HepG2 (cell line): ENCODE data around the gene TRPC4. TPM values are rescaled to one million over a fixed set of nuclear protein-coding genes. Genes with fewer than 3 reads are reported as not detected.

Experiments used
- ATAC-seq: fragments of 200-7000 bp; cut with Tn5 transposase; 3 replicates; pipeline ENCODE4 v1.9.1; 2020; ENCODE audit warnings: mild to moderate bottlenecking, moderate library complexity
- BruUV-seq: library from RNA; stranded (reverse); fragments of 400-500 nt; replicated peaks from 2 replicates; lab custom pipeline; 2021; lab: Mats Ljungman, UMichigan
- CTCF ChIA-PET: fragments of 300-600 bp; formaldehyde crosslinking; extraction: SDS; loops from one replicate; lab custom pipeline; 2021; ENCODE audit warnings: low total read pairs, inconsistent platforms, low intra/inter-chr PET ratio; lab: Yijun Ruan, JAX
- POLR2A ChIA-PET: fragments of 350-600 bp; sonication (Branson Sonifier 250); formaldehyde crosslinking; loops from one replicate; lab custom pipeline; 2020; ENCODE audit warnings: antibody characterized with exemption, inconsistent platforms; lab: Yijun Ruan, JAX
- DNase-seq: peaks from one replicate; pipeline ENCODE4 v3.0.0-alpha.2; 2015; ENCODE audit warnings: low spot score
- FAIRE-seq: peaks from 3 replicates; lab custom pipeline; 2011; peaks lifted over from hg19 to GRCh38; lab: Jason Lieb, UNC
- H2AFZ ChIP-seq: one replicate; pipeline ENCODE4 v1.6.1; 2011; ENCODE audit warnings: low read length, inconsistent platforms
- H3K27ac ChIP-seq: fragments of 300-600 bp; 3 replicates; pipeline ENCODE4 v1.8.0; 2011; ENCODE audit warnings: mixed run types, mild to moderate bottlenecking, mixed read lengths, low read length, inconsistent platforms; ENCODE audit not compliant: insufficient read depth; ENCODE audit errors: extremely low read length
- H3K27me3 ChIP-seq, 2 experiments: fragments of 200-600 bp in 1 of 2; 2 replicates in 1 of 2; 3 replicates in 1 of 2; pipeline versions ENCODE4 v1.6.0 to v1.8.0; 2011; ENCODE audit warnings: low read length in 2 of 2, mild to moderate bottlenecking in 2 of 2, moderate library complexity in 2 of 2, inconsistent platforms in 1 of 2; ENCODE audit not compliant: insufficient read depth in 2 of 2, control insufficient read depth in 1 of 2
- H3K36me3 ChIP-seq, 2 experiments: fragments of 200-600 bp in 1 of 2; replicated peaks in 1 of 2; 2 replicates in 1 of 2; 3 replicates in 1 of 2; pipeline versions ENCODE4 v1.5.1 to v1.8.0; 2011; ENCODE audit warnings: low read length in 2 of 2, inconsistent platforms in 1 of 2; ENCODE audit not compliant: insufficient read depth in 2 of 2, control insufficient read depth in 1 of 2
- H3K4me1 ChIP-seq: 2 replicates; pipeline ENCODE4 v1.5.1; 2012; ENCODE audit warnings: low read length, inconsistent platforms; ENCODE audit not compliant: insufficient read depth
- H3K4me2 ChIP-seq: 2 replicates; pipeline ENCODE4 v1.6.0; 2011; ENCODE audit warnings: low read depth, low read length, inconsistent platforms
- H3K4me3 ChIP-seq, 3 experiments: fragments of 200-600 bp in 1 of 3; sonication (generic), shearing (Covaris generic) in 1 of 3; replicated peaks in 1 of 3; 2 replicates each; pipeline ENCODE4 v1.5.1; 2011 to 2016; ENCODE audit warnings: low read length in 3 of 3, inconsistent platforms in 2 of 3, low read depth in 2 of 3, mild to moderate bottlenecking in 2 of 3, control low read depth in 1 of 3, mixed read lengths in 1 of 3; ENCODE audit not compliant: insufficient read depth in 1 of 3
- H3K79me2 ChIP-seq: one replicate; pipeline ENCODE4 v1.6.1; 2011; ENCODE audit warnings: low read length, inconsistent platforms; ENCODE audit not compliant: insufficient read depth
- H3K9ac ChIP-seq: 2 replicates; pipeline ENCODE4 v1.6.0; 2011; ENCODE audit warnings: mild to moderate bottlenecking, low read depth, low read length, inconsistent platforms; ENCODE audit not compliant: insufficient read depth
- H3K9me3 ChIP-seq: 2 replicates; pipeline ENCODE4 v1.5.1; 2012; ENCODE audit warnings: mild to moderate bottlenecking, low read length
- H4K20me1 ChIP-seq: 2 replicates; pipeline ENCODE4 v1.6.0; 2011; ENCODE audit warnings: inconsistent platforms, mild to moderate bottlenecking, low read length, moderate library complexity; ENCODE audit not compliant: insufficient read depth
- AHDC1 ChIP-seq: sonication (generic); formaldehyde crosslinking; IDR thresholded peaks from 2 replicates; pipeline ENCODE4 v1.5.1; 2020; ENCODE audit warnings: mild to moderate bottlenecking, missing genetic modification reagents, borderline replicate concordance
- EED ChIP-seq: sonication (generic); formaldehyde crosslinking; IDR thresholded peaks from 2 replicates; pipeline ENCODE4 v1.5.0; 2020; ENCODE audit warnings: mild to moderate bottlenecking, missing genetic modification reagents
- HNF1B ChIP-seq: sonication (generic); formaldehyde crosslinking; IDR thresholded peaks from 2 replicates; pipeline ENCODE4 v1.5.1; 2020; ENCODE audit warnings: mild to moderate bottlenecking, moderate library complexity, missing genetic modification reagents
- LBX2 ChIP-seq: sonication (generic); formaldehyde crosslinking; IDR thresholded peaks from 2 replicates; pipeline ENCODE4 v1.5.0; 2020; ENCODE audit warnings: missing genetic modification reagents, mild to moderate bottlenecking, borderline replicate concordance
- MAFG ChIP-seq: sonication (generic); formaldehyde crosslinking; IDR thresholded peaks from 2 replicates; pipeline ENCODE4 v1.5.1; 2020; ENCODE audit warnings: mild to moderate bottlenecking, missing genetic modification reagents
- PHF5A ChIP-seq: IDR thresholded peaks from one replicate; pipeline ENCODE4 v1.6.1; 2018; ENCODE audit warnings: low read depth, missing genetic modification reagents; ENCODE audit not compliant: unreplicated experiment
- ZBTB7A ChIP-seq: sonication (generic); formaldehyde crosslinking; IDR thresholded peaks from 2 replicates; pipeline ENCODE4 v1.8.0; 2022; ENCODE audit warnings: mild to moderate bottlenecking, missing genetic modification reagents
- ZFX ChIP-seq: sonication (generic); formaldehyde crosslinking; IDR thresholded peaks from 2 replicates; pipeline ENCODE4 v1.4.0; 2020; ENCODE audit warnings: mild to moderate bottlenecking, low read depth, missing genetic modification reagents, moderate library complexity
- ZNF20 ChIP-seq: sonication (generic); formaldehyde crosslinking; IDR thresholded peaks from 2 replicates; pipeline ENCODE4 v1.4.0; 2020; ENCODE audit warnings: mild to moderate bottlenecking, moderate library complexity, missing genetic modification reagents
- ZNF414 ChIP-seq: sonication (generic); formaldehyde crosslinking; IDR thresholded peaks from 2 replicates; pipeline ENCODE4 v1.5.0; 2020; ENCODE audit warnings: missing genetic modification reagents
- ZNF530 ChIP-seq: sonication (generic); formaldehyde crosslinking; IDR thresholded peaks from 2 replicates; pipeline ENCODE4 v1.5.0; 2020; ENCODE audit warnings: low read depth, mild to moderate bottlenecking, missing genetic modification reagents
- ZNF547 ChIP-seq: sonication (generic); formaldehyde crosslinking; IDR thresholded peaks from 2 replicates; pipeline ENCODE4 v1.5.1; 2020; ENCODE audit warnings: mild to moderate bottlenecking, missing genetic modification reagents
- ZNF607 ChIP-seq: sonication (generic); formaldehyde crosslinking; IDR thresholded peaks from 2 replicates; pipeline ENCODE4 v1.5.1; 2020; ENCODE audit warnings: missing genetic modification reagents, mild to moderate bottlenecking, borderline replicate concordance
- ZNF672 ChIP-seq: sonication (generic); formaldehyde crosslinking; IDR thresholded peaks from 2 replicates; pipeline ENCODE4 v1.8.1; 2022; ENCODE audit warnings: missing genetic modification reagents
- ZNF83 ChIP-seq: sonication (generic); formaldehyde crosslinking; IDR thresholded peaks from 2 replicates; pipeline ENCODE4 v1.4.0; 2020; ENCODE audit warnings: missing genetic modification reagents, mild to moderate bottlenecking, borderline replicate concordance
- WGBS: methylation state at CpG from one replicate; pipeline ENCODE4 v1.1.6; 2017; ENCODE audit warnings: low lambda C conversion rate; 5-methylcytosine and 5-hydroxymethylcytosine counted together
- in situ Hi-C: cut with HindIII; loops from 2 replicates; pipeline ENCODE4 v1.10.0; 2017; ENCODE audit warnings: low pct_unique_long_range_greater_than_20kb; ENCODE audit not compliant: extremely low pct_ligation_motif_present
- intact Hi-C: fragments of 100-400 bp; cut with micrococcal nuclease; formaldehyde crosslinking; loops from one replicate; pipeline ENCODE4 v1.10.0; 2022; ENCODE audit not compliant: unreplicated experiment
- polyA plus RNA-seq, 8 experiments: library from polyadenylated mRNA; depleted of rRNA in 3 of 8; stranded (reverse) in 7 of 8; unstranded in 1 of 8; fragments of >200 nt; fragmentation: Illumina TruSeq in 4 of 8; extraction: Trizol in 4 of 8; gene quantifications; 2 replicates each; pipeline versions ENCODE4 v1.2.1 to v1.2.3, GENCODE V29; 2011 to 2016; ENCODE audit warnings: low read depth in 4 of 8, missing spikeins in 1 of 8, mixed read lengths in 1 of 8; ENCODE audit not compliant: insufficient read depth in 1 of 8
- total RNA-seq, 5 experiments: library from RNA; depleted of rRNA; stranded (reverse); fragments of >200 nt; fragmentation: Illumina TruSeq; extraction: Trizol; gene quantifications; 2 replicates each; pipeline ENCODE4 v1.2.3, GENCODE V29; 2016; ENCODE audit warnings: low read depth in 1 of 5

Gene TRPC4
- total and polyA plus RNA-seq, 2 of the 13 experiments (the other 11 are each of a cell fraction or from before 2014, with no cell fraction given), result not detected

GRCh38 chr13:37918751-37919150 lies 49.2 kb upstream of the TRPC4 start (continued):
- TF ChIP-seq AHDC1 (CRISPR knock-in tag) (no peak), ZNF83 (CRISPR knock-in tag) (no peak), LBX2 (no peak)

- no TSS peak for BruUV-seq
- DNase-seq, result no peak
- Histone ChIP-seq H2AFZ (no peak overlapping the region), H3K27me3 (no peaks in the 10 kb centered on the region), H3K79me2 (no peaks in the 10 kb centered on the region), H3K36me3 (no peaks in the 10 kb centered on the region), H3K4me2 (no peak overlapping the region), H3K9ac (no peak overlapping the region), H3K9me3 (peaks cover 14% of the 10 kb centered on the region; the same call in 1 of the 2 replicates), H3K4me3 (no peak overlapping the region), H4K20me1 (no peaks in the 10 kb centered on the region), H3K4me1 (no peaks in the 10 kb centered on the region), H3K27ac (no peak overlapping the region)
- intact Hi-C loops (no loop called here), in situ Hi-C loops (no loop called here)
- TF ChIP-seq MAFG (CRISPR knock-in tag) (no peak), ZNF414 (CRISPR knock-in tag) (no peak), ZNF547 (CRISPR knock-in tag) (no peak), EED (CRISPR knock-in tag) (no peak), ZNF20 (no peak), PHF5A (CRISPR knock-in tag) (no peak), ZBTB7A (CRISPR knock-in tag) (no peak), ZNF607 (CRISPR knock-in tag) (no peak), HNF1B (no peak), ZNF530 (CRISPR knock-in tag) (no peak), ZFX (CRISPR knock-in tag) (no peak), ZNF672 (CRISPR knock-in tag) (no peak)
- no peak for ATAC-seq
- ChIA-PET POLR2A (no interaction called here), CTCF (no interaction called here)
- WGBS, result 24% methylated on average over 3 of the region's 3 CpGs
- FAIRE-seq, result no peak
Observed at GRCh38 chr13:37918116-37918714, 48.6 kb upstream of the TRPC4 start.
